NCI-H2029 (cell line): Measurements from ENCODE around the gene C1QTNF3.
"Not testable (repeated sequence)": the region's sequence is repeated elsewhere in the genome, so short reads cannot be mapped to it uniquely, and the experiment has no call there.

Experiments used
- DNase-seq: peaks from one replicate; lab custom pipeline; 2025; lab: John Stamatoyannopoulos, UW

Gene C1QTNF3

DNA sequence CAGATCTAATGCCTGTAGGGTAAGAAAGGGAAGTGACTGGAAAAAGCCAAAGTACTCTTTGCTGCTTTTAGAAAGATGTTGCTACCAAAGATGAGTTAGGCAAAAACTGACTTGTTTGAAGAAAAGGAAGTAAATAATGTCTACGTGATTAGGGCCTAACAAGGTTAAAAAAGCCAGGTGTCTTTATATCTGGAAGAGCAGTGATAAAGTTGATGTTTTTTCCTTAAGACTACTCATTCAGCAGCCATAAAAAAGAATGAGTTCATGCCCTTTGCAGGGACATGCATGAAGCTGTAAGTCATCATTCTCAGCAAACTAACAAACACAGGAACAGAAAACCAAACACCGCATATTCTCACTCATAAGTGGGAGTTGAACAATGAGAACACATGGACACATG, 21.7 kb downstream of the C1QTNF3 start:
- DNase-seq, result no peak

DNA sequence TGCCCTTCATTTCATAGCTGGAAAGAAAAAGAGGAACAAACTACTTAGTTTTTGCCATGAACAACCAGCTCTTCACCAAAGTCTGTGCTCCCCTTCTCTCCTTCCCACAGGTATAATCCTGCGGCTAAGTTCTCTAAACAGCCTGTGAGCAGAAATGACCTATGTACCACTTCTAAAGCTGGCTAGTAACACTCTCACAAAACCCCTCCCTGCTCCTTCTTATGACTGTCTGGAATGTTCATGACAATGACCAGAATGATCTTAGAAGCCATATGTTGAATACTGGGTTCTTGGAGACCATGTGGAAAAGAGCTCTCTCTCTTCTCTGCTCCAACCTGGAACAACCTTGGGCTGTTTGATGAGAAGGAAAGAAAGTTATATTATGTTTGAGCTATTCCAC, 22.3 kb downstream of the C1QTNF3 start:
- no peak for DNase-seq

GRCh38 chr5:34017254-34017653, 25.8 kb downstream of the C1QTNF3 start:
- no peak for DNase-seq

GRCh38 chr5:34016750-34017149, 26.3 kb downstream of the C1QTNF3 start:
- no peak for DNase-seq

DNA sequence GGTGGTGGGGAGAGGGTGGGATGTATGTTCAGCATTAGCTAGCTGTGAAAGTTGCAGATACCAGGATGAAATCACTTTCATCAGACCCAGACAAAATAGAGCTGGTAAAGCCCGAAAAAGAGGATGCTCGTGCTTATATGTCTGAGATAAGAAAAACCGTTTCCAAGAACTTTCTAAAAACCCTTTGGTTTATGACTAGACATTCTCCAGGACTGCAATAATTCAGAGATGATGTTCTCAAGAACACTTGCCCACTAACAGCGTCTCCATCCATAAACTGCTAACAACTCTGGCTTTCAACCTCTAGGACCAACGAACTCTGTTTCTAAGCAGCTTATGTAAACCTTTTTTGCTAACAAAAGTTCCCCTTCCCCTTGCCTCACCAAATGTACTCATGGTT, 26.8 kb downstream of the C1QTNF3 start:
- no peak for DNase-seq

GRCh38 chr5:34015120-34015822, 27.7 kb downstream of the C1QTNF3 start:
- no peak for DNase-seq

DNA sequence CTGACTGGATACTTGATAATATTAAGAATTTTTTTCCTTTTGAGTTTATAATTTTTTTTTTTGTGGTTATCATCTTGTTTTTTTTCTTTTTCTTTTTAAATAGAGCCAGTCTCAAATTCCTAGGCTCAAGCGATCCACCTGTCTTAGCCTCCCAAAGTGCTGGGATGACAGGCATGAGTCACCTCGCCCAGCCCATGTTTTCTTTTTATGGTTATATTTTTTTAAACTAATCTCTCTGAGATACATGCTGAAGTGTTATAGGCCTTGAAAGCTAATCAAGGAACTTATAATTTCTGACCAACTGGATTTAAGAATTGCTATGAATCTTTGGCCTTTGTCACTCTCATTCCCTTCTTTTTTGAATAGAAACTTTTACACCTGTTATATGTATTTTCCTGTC, 28.4 kb downstream of the C1QTNF3 start:
- DNase-seq, result no peak

GRCh38 chr5:34013547-34013946, 29.5 kb downstream of the C1QTNF3 start:
- DNase-seq, result no peak

DNA sequence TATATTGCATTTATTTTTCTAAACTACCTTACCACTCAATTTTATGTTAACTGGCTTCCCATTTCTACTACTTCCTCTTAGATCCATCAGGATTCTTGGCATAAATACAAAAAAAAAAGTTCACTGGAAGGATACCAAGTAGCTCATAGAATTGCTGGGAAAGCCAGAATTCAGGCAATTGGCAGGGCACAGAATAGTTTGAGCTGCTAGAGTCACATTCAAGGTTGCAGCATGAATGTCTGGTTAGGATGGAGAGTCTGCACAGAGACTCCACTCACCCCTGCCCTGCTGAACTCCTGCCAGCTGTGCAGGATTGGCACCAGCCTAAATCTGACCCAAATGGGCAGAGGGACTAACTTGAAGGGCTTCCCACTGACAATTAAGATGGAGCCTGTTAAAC, 30.2 kb downstream of the C1QTNF3 start:
- DNase-seq, result no peak

DNA sequence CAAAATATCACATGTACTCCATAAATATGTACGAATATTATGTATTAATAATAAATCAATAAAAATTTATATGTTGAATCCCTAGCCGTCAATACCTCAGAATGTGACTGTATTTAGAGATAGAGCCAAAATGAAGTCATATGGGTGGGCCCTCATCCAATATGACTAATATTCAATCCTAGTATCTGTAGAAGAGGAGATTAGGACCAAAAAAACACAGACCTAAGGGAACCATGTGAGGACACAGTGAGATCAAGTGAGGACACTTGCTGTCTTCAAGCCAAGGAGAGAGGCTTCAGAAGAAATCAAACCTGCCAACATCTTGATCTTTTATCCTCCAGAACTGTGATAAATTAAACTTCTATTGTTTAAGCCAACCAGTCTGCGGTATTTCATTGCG, 31.5 kb downstream of the C1QTNF3 start:
- no peak for DNase-seq

DNA sequence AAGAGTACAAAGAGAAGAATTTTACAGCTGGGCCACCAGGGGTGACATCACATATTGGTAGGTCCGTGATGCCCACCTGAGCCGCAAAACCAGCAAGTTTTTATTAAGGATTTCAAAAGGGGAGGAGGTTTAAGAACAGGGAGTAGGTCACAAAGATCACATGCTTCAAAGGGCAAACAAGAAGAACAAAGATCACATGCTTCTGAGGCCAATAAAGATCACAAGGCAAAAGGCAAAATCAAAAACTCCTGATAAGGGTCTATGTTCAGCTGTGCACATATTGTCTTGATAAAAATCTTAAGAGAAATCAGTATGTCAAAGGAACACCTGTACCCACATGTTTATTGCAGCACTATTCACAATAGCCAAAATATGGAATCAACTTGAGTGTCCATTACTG, 32.9 kb downstream of the C1QTNF3 start:
- DNase-seq, result not testable (repeated sequence)

DNA sequence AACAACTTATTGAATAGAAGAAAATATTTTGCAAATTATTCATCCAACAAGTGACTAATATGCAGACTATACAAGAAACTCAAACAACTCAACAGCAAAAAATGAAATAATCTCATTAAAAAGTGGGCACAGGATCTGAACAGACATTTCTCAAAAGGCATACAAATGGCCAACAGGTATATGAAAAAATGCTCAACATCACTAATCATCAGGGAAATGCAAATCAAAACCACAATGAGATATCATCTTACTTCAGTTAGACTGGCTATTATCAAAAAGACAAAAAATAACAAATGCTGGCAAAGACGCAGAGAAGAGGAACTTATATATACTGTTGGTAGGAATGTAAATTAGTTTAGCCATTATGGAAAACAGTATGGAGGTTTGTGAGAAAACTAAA, 33.4 kb downstream of the C1QTNF3 start:
- DNase-seq, result no peak

GRCh38 chr5:34008802-34009201, 34.2 kb downstream of the C1QTNF3 start:
- no peak for DNase-seq

DNA sequence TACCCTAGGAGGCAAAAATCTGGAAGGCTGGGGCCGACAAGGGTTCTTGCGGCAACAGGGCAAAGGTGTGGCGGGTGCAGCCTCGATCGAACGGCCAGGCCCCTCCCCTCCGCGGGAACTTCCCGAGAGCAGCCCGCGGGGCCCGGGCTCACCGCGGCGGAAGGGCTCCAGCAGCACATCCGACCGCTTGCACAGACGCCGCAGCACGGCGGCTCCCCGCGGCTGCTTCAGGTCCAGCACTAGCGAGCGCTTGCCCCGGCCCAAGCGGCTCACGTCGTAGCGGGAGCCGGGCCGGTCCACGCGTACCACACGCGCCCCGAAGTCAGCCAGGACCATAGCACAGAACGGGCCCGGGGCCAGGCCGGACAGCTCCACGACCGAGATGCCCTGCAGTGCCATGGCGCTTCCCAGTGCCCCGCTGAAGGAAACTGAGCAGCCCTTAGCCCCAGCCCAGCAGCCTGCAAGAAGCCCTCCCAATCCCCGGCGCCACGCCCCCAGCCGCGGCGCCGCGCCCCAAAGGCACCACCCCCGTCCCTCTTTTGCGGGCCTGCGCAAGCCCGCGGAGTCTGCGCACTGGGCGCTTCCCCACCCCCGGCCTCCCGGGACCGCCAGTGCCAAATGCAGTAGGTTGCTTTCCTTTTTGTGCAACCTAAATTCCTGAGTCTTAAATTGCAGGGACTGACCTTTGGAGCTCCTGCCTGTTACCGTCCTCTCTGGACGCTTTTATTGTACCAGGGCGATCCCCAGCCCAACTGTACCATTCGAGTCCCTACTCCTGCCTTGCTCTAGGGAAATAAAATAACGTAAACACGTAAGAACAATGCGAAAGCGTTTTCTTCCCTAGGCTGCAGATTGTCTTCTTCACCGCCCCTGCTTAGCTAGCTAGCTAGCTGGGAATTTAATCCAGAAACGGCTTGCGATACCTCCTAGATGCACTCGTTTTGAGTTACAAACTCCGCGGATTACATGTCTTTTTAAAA, 35.1 kb downstream of the C1QTNF3 start, which contains the start of gene AMACR:
AMACR (minus strand) TSS at position 430 of the 980 bp plus-strand sequence; CDS start at position 399, 31 bp downstream.
- peak; percentile 92 for DNase-seq

DNA sequence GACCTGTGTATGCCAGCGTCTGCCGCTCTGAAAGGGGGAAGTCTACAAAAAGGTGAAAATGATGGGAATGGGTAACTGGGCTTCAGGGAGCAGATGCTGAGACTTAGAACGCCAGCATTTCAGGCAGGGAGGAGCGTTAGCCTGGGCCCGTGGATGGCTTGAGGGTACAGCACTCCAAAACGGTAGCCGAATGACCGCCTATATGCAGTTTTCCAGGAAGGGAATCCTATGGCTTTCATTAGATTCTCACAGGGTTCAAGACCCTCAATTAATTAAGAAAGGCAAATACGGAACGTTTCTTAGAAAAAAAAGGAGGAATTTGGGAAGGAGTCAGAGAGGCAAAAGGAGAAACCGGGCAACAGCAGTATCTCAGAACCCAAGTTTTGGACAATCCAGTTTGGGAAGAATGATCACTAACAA, 35.8 kb downstream of the C1QTNF3 start:
- no peak for DNase-seq

DNA sequence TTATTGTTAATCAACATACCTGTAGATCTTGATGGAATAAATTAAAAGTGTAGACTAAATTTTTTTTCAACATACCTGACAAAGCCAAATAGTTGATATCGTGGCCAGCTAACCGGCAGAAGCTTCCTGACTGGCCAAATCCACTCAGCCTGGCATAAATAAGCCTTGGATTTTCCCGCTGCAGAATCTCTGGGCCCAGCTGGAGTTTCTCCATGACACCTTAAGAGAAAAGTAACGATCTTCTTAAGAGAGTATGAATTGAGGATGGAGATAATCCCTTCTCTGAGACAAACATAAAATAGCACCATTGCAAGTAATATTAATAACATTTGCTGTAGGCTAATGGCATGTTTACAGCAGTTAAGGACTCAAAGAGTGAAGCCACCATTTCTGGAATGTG, 37.3 kb downstream of the C1QTNF3 start:
- DNase-seq, result no peak

GRCh38 chr5:34005211-34005610, 37.8 kb downstream of the C1QTNF3 start:
- no peak for DNase-seq

DNA sequence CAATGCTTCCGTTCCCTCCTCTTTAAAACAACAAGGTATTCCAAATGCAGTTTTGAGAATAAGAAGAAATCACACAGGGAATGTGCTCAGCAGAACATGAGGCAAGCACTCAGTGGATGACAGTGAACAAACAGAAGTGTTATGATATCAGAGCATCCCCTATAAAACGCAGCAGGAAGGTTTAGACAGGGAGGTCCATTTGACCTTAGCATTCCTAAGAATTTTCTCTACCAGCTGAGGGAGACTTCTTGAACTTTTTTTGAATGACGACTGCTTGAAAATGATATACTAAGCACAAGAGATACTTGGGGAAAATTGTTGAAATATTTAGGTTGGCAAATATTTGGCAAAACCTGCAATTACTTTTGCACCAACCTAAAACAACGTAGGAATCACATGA, 39.1 kb downstream of the C1QTNF3 start:
- no peak for DNase-seq

DNA sequence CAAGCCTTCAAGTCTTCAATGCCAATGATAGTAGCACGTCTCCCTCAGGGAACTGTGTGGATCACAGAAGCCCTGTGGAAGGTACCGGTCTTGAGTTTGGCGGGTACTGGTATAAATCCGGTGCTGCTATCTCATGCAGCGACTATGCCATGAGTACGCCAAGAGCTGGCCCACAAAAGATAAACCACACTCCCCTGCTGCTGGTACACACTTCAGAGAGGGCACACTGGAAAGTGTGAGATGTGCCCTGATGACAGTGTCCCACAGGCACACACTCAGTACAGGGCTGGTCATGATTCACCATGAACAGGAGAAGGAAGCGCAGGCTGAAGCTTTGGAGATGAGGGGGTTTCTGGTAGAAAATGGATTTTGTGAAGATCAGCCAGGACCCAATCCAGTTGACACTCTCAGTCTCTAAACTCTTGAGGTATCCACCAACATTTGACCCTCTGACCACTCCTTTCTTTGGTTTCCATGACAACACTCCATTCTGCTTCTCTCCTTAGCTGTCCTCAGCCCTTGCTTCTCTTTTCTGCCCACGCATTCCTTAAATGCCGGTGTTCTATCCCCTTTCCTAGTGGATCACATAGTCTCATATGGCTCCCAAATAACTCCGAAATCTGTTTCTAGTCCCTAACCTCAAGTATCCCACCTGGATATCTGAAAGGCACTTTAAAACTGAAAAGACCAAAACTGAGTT, 40.2 kb downstream of the C1QTNF3 start:
- no peak for DNase-seq

GRCh38 chr5:34001241-34001841, 41.7 kb downstream of the C1QTNF3 start:
- DNase-seq, result peak; percentile 97

GRCh38 chr5:33999978-34000377, 43.0 kb downstream of the C1QTNF3 start:
- DNase-seq, result no peak
